Smooth muscle cell (in vitro differentiated cells): ENCODE results near the gene GATAD2A. TPM values are rescaled to one million over a fixed set of nuclear protein-coding genes. Genes with fewer than 3 reads are reported as not detected.

Source experiments
- DNase-seq: peaks from one replicate; lab custom pipeline; 2025; ENCODE audit not compliant: unreplicated experiment; lab: John Stamatoyannopoulos, UW
- H2AFZ ChIP-seq: fragments of 200-600 bp; sonication (generic); 2 replicates; pipeline ENCODE4 v1.6.0; 2016; ENCODE audit warnings: antibody characterized with exemption, low read depth, mild to moderate bottlenecking
- H3F3A ChIP-seq: fragments of 200-600 bp; sonication (generic); 2 replicates; pipeline ENCODE4 v1.6.0; 2017; ENCODE audit warnings: antibody characterized with exemption, low read depth
- H3K27ac ChIP-seq: fragments of 200-600 bp; sonication (generic); 2 replicates; pipeline ENCODE4 v1.5.1; 2016; ENCODE audit warnings: low read depth, mild to moderate bottlenecking
- H3K27me3 ChIP-seq: fragments of 200-600 bp; sonication (generic); 2 replicates; pipeline ENCODE4 v1.6.1; 2016; ENCODE audit warnings: low read depth, mild to moderate bottlenecking
- H3K36me3 ChIP-seq: fragments of 200-600 bp; sonication (generic); 2 replicates; pipeline ENCODE4 v1.5.1; 2016; ENCODE audit warnings: low read depth
- H3K4me1 ChIP-seq: fragments of 200-600 bp; sonication (generic); 2 replicates; pipeline ENCODE4 v1.5.1; 2016; ENCODE audit warnings: low read depth
- H3K4me2 ChIP-seq: fragments of 200-600 bp; sonication (generic); 2 replicates; pipeline ENCODE4 v1.6.0; 2016; ENCODE audit warnings: mild to moderate bottlenecking
- H3K4me3 ChIP-seq: fragments of 200-600 bp; sonication (generic); 2 replicates; pipeline ENCODE4 v1.5.1; 2016; ENCODE audit warnings: mild to moderate bottlenecking
- H3K79me2 ChIP-seq: fragments of 200-600 bp; sonication (generic); 2 replicates; pipeline ENCODE4 v1.6.0; 2016; ENCODE audit warnings: low read depth, mild to moderate bottlenecking
- H3K9ac ChIP-seq: fragments of 200-600 bp; sonication (generic); 2 replicates; pipeline ENCODE4 v1.6.0; 2016; ENCODE audit warnings: low read depth
- H3K9me3 ChIP-seq: fragments of 200-600 bp; sonication (generic); replicated peaks from 2 replicates; pipeline ENCODE4 v1.5.1; 2016; ENCODE audit warnings: low read depth
- H4K20me1 ChIP-seq: fragments of 200-600 bp; sonication (generic); 2 replicates; pipeline ENCODE4 v1.6.0; 2016; ENCODE audit warnings: low read depth
- CTCF ChIP-seq: fragments of 200-600 bp; sonication (generic); IDR thresholded peaks from 2 replicates; pipeline ENCODE4 v1.5.1; 2017; ENCODE audit warnings: borderline replicate concordance, mild to moderate bottlenecking, antibody characterized with exemption; ENCODE audit not compliant: insufficient read depth, poor library complexity, severe bottlenecking
- WGBS: methylation state at CpG from one replicate; pipeline ENCODE4 v1.1.7; 2016; ENCODE audit warnings: low lambda C conversion rate; 5-methylcytosine and 5-hydroxymethylcytosine counted together
- polyA plus RNA-seq: library from polyadenylated mRNA; unstranded; fragments of >200 nt; fragmentation: Nextera tagmentation; extraction: Ambion mirVana; gene quantifications from 2 replicates; pipeline ENCODE4 v1.2.1, GENCODE V29; 2016
- total RNA-seq: library from RNA; depleted of rRNA; stranded (reverse); fragments of >200 nt; gene quantifications from 2 replicates; pipeline ENCODE4 v1.2.3, GENCODE V29; 2014

Gene GATAD2A
- total and polyA plus RNA-seq, 2 experiments from 2014 or later: 26.8 to 27.0 TPM

GRCh38 chr19:19525611-19526380, 120.3 kb downstream of the GATAD2A start:
- Histone ChIP-seq H3K4me2 (no peak overlapping the region), H3K4me1 (no peaks in the 10 kb centered on the region), H3K27me3 (no peaks in the 10 kb centered on the region), H3K9me3 (no peaks in the 10 kb centered on the region), H2AFZ (no peak overlapping the region), H3F3A (no peaks in the 10 kb centered on the region), H3K27ac (no peak overlapping the region), H3K4me3 (no peak overlapping the region), H4K20me1 (peaks cover 73% of the 10 kb centered on the region), H3K9ac (no peak overlapping the region), H3K36me3 (no peaks in the 10 kb centered on the region), H3K79me2 (peaks cover 36% of the 10 kb centered on the region)
- TF ChIP-seq CTCF: no peak
- no peak for DNase-seq
- 95% methylated on average over 23 of the region's 23 CpGs for WGBS

- TF ChIP-seq CTCF: no peak
- H3K27me3 ChIP-seq: no peaks in the 10 kb centered on the region
- H3K4me1 ChIP-seq: no peaks in the 10 kb centered on the region
- no peak for DNase-seq
- H3K9ac ChIP-seq: no peak overlapping the region
- no peaks in the 10 kb centered on the region for H3K9me3 ChIP-seq
- 88% methylated on average over 24 of the region's 28 CpGs for WGBS
- no peaks in the 10 kb centered on the region for H3F3A ChIP-seq
- H3K27ac ChIP-seq: no peak overlapping the region
- H3K4me2 ChIP-seq: no peak overlapping the region
- no peaks in the 10 kb centered on the region for H3K36me3 ChIP-seq
- no peak overlapping the region for H3K4me3 ChIP-seq
- H2AFZ ChIP-seq: no peak overlapping the region
- peaks cover 63% of the 10 kb centered on the region for H4K20me1 ChIP-seq
- H3K79me2 ChIP-seq: peaks cover 26% of the 10 kb centered on the region
These were observed 121.3 kb downstream of the GATAD2A start for GRCh38 chr19:19526581-19527370.

GRCh38 chr19:19527371-19527656, 121.8 kb downstream of the GATAD2A start:
- no peak for TF ChIP-seq CTCF
- Histone ChIP-seq H3F3A (no peaks in the 10 kb centered on the region), H3K27me3 (no peaks in the 10 kb centered on the region), H2AFZ (no peak overlapping the region), H3K9ac (no peak overlapping the region), H4K20me1 (peaks cover 57% of the 10 kb centered on the region), H3K36me3 (no peaks in the 10 kb centered on the region), H3K4me1 (no peaks in the 10 kb centered on the region), H3K27ac (no peak overlapping the region), H3K4me3 (no peak overlapping the region), H3K79me2 (peaks cover 20% of the 10 kb centered on the region), H3K9me3 (no peaks in the 10 kb centered on the region), H3K4me2 (no peak overlapping the region)
- no peak for DNase-seq
- WGBS: 98% methylated on average over 8 of the region's 9 CpGs
